Stimulated activated CD4-positive, alpha-beta T cell treated with anti-CD3 and anti-CD28 coated beads, Interleukin-1b, Interleukin-23, amount 100 ng/mL, for 48 hours (primary cell): ENCODE results near the gene CTNNA2.
"Not testable (repeated sequence)": the region's sequence is repeated elsewhere in the genome, so short reads cannot be mapped to it uniquely, and the experiment has no call there.

ENCODE experiments used
- DNase-seq: peaks from one replicate; pipeline ENCODE4 v3.0.0-alpha.2; 2020

The CTNNA2 gene

DNA sequence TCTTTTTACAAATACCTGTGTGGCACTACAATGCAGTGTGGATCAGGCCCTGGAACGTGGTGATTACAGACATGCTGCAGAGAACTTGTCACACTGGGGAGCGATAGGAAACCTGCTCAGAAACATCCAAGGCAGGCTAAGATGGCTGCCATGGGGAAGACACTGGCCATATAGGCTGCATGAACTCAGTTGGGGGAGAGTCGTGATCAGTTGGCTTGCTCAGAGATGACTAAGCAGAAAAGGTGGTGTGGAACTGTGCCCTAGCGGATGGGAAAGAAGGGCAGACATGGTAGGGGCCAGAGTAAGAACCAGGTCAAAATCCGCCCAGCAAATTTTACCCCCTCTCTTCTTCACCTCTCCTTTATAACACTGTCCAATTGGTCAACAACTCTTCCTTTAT is 483.9 kb downstream of the CTNNA2 start:
- no peak for DNase-seq

DNA sequence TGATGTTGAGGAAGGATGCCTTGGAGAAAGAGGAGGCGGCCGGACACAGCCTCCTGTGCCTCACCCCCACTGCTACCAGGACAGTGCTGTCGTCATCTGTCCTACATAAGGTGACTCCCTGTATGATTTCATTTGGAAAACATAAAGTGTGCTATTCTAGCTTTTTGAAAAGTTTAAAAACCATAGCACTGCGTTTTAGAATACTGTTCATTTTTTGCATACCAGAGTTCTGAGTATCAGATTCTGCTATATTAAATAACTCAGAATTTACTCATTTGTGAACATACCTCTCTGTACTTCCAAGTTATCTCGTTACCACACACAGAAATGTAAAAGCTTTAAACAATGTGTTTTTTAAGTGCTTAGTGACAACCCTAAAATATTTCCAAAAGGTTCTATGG is 488.9 kb downstream of the CTNNA2 start:
- DNase-seq: no peak

GRCh38 chr2:80002112-80002511 is 489.3 kb downstream of the CTNNA2 start:
- DNase-seq: no peak

DNA sequence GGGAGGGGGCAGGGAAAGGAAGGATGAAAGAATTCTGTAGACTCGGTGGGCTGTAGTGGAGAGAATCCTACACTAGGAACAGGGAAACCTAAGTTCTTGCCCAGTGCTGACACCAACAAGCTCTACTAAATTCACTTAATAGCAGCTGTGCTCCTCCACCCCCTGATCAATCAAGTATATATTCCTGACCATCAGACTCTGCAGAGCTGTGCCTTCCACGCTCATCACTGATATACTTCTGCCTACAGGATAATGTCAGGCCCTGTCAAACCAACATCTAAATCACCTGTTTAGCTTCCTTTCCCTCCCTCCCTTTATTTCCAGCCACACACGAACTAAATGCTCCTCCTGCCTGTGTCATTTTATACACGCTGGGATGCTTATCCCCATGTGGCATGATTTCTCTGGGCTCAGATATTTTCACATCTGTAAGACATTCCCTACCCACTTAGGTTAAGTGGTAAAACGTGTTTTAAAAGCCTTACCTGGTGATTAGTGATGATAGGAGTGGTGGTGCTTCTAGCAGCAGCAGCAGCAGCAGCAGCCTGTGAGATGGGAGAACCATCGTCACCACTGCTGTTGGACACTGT is 489.8 kb downstream of the CTNNA2 start:
- no peak for DNase-seq

- no peak for DNase-seq
Measured at GRCh38 chr2:80007777-80008503, 495.1 kb downstream of the CTNNA2 start.

GRCh38 chr2:80008596-80008995 is 495.7 kb downstream of the CTNNA2 start:
- no peak for DNase-seq

GRCh38 chr2:80009211-80009610 is 496.4 kb downstream of the CTNNA2 start:
- no peak for DNase-seq

DNA sequence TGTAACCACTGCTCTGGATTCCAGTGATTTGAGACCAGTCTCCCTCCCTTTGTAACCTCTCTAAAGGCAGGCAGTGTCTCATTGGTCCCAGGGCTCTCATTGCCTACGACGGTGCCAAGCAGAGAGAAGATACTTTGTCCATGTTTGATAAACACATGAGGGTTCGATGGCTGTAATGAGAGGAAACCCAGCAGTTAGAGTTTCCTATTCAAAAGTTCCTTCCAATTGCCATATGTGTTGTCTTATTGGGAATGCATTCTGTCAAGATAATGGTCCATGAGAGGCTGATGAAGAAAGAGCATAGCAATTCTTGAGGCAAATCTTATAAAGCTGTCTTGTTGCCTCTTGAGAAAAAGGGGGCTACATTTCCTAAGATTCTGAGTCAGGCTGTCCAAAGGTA is 499.2 kb downstream of the CTNNA2 start:
- no peak for DNase-seq

DNA sequence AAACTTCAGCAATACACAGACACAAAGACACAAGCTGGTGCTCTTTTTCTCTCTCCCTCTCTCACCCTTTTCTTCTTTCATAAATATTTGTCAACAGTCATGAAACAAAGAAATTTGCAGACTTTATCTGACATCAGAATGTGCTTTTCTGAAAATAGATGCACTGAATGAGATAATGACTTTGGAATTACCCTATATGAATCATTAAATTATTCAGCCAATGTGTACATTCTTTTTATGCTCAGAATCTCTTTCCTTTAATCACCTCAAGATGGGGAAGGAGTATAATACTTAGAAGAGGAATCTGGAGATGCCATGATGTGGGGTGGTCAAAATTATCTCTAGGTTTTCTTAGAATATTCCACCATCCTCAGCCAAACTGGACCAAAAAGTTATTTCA is 501.8 kb downstream of the CTNNA2 start:
- DNase-seq: no peak

- no peak for DNase-seq
Measured at GRCh38 chr2:80016171-80016570, 503.3 kb downstream of the CTNNA2 start.

GRCh38 chr2:80019571-80020460 is 507.0 kb downstream of the CTNNA2 start:
- no peak for DNase-seq

GRCh38 chr2:80022018-80022417 is 509.2 kb downstream of the CTNNA2 start:
- no peak for DNase-seq

- no peak for DNase-seq
Measured at GRCh38 chr2:80026040-80026729, 513.3 kb downstream of the CTNNA2 start.

DNA sequence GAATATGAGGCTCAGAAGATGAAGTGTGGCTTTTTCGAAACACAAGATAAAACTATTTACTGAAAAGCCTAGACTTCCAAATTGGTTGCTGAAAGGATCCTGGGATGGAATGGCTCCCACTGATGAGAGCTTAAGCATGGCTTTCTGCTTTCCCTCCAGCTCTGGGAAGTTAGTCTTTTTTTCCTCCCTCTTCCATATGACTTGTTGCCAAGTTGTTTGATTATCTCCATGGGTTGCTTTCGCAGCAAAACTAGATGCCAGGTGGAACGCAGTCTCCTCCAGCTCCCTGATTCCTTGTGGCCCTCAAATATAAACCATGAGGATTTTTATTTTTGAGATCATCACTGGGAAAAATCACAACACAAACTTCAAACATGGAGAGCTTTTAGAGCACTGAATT is 515.2 kb downstream of the CTNNA2 start:
- DNase-seq: no peak

DNA sequence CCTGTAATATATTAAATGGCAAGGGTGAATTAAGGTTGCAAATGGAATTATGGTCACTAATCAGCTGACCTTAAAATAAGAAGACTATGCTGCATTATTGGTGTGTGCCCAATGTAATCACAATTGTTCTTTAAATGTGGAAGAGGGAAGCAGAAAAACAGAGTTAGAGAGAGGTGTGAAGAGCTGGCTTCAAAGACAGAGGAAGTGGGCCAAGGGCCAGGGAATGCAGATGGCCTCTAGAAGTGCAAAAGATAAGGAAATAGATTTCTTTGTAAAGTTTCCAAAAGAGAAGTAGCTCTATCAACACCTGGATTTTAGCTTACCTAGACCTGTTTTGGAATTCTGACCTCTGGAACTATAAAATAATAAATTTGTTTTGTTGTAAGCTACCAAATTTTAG is 515.7 kb downstream of the CTNNA2 start:
- no peak for DNase-seq

DNA sequence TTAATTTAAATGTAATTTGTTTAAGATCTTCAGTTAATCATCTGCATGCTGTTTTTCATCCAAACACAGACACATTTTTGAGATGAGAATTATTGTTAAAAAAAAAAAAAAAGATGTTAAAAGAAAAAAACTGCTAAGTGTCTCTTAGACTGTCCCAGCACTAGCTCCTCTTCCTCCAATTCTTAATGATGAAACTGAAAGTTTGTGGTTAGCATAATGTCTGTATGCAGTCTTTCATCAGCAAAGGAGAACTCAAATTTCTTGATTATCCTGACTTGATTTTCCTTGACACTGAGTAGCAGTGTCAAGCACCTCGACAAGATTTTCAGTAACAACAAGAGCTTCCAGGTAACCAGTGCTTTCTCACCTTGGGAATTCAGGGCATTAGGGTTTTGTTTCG is 517.3 kb downstream of the CTNNA2 start:
- no peak for DNase-seq

DNA sequence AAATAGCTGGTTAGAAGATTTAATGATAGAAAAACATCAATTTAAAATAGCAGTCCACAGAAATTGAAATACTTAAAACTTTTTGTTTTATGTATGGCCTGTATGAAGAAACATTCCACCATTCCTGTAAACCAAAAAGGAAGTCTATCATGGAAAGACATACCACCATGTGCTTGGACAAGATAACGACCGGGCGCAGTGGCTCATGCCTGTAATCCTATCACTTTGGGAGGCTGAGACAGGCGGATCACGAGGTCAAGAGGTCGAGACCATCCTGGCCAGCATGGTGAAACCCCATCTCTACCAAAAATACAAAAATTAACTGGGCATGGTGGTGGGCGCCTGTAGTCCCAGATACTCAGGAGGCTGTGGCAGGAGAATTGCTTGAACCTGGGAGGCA is 519.8 kb downstream of the CTNNA2 start:
- not testable (repeated sequence) for DNase-seq

DNA sequence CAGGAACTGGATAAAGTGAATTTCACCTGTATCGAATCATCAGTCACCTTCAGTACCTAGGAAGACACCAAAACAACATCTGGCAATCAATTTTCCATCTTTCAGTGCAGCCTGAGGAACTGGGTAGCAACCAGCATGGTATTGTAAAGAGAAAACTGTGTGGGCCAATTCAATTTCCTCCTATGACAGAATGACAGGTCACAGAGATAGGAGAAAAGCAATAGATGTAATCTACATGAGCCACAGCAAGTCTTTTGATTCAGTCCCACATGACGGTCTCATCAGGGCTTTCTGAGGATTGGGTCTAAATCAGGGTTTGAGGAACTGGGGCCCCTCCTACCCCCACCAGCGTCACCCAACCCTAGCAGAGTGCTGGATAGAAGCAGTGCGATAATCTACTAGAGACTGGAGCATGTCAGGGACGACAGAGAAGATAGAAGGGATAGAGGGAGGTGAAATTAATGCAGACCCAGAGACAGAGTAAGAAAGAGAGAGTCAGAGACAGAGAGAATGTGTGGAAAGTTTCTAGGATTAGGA is 523.0 kb downstream of the CTNNA2 start:
- DNase-seq: no peak

DNA sequence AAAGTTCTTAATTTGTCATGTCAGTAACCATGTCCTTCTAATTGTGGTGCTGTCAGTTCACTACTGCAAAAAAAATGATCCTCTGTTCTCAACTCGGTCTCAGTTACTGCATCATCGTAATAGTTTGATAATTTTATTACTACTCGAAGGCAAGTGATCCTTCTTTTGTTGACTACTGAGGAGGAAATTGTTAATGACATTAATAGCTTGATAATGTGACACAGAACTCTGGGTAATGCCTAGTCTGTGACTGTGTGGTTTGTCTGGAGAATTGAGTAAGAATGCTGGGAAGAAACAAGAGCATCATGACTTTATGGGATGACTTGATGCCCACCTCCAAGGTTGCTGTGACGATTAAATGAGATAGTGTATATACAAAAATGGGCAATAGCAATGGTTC is 524.5 kb downstream of the CTNNA2 start:
- no peak for DNase-seq

- no peak for DNase-seq
Measured at GRCh38 chr2:80040226-80040625, 527.4 kb downstream of the CTNNA2 start.

DNA sequence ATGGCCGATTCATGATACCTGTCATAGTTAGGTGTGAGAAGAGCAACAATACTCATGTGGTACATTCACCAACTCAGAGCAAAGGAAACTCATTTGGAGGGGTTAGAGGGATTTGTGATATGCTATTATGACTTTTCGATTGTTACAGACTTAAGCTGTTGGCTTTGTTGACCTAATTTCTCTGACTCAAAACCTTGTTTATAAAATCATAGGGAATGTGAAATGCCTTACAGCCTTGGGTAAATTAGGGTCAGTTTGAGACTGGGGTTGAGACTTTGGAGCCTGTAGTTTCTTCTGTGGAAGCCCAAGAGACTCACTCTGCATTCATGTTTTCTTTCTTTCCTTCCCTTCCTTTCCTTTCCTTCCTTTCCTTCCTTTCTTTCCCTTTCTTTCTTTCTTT is 529.8 kb downstream of the CTNNA2 start:
- no peak for DNase-seq

DNA sequence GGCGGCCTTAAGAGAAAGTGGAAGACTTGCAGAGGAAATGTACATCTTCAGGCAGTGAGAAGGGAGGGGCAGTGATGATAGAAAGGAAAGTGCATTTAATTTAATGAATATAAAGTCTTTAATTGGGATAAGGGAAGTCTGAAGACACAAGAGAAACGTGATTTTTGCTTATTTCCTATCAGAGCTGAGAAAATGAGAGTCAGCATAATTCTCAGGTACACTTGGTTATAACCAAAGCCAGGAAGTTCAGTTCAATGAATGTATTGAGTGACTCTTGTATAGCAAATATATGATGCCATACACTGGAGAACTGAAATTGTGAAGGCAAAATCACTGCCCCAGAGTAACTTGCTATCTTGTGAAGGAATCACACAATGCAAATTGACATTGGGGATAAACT is 535.4 kb downstream of the CTNNA2 start:
- no peak for DNase-seq

DNA sequence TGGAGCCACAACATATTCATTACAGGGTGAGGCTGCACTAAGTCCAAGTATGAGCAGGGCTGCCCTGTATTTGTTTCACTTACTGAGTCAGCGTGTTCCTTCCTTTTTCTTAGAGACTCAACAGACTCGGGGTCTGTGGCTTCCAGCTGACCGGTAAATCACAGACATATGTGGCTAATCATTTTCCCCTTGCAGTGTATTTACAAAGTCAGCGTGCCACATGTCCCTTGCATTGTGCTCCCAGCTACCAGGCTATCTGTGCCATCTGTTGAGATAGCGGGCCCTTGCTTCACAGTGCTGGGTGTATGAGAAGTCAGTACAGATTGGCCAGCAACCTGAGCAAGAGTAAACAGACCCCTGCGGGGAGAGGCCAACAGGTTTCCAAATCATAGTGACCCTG is 537.4 kb downstream of the CTNNA2 start:
- DNase-seq: no peak
